Measurements from ENCODE around the gene HES7. TPM values are rescaled to one million over a fixed set of nuclear protein-coding genes. Genes with fewer than 3 reads are reported as not detected.

HES7 gene
- polyA plus RNA-seq, 4 donors, result 0.13 TPM; not detected in 3

GRCh38 chr17:8075574-8076342 is 48.1 kb downstream of the HES7 start:
- no peak for DNase-seq (ENCODE audit: low read depth in 4 of 4, low spot score in 2 of 4)

- no peak for DNase-seq (ENCODE audit: low read depth in 4 of 4, low spot score in 2 of 4)
Measured at GRCh38 chr17:8075081-8075480, 48.8 kb downstream of the HES7 start.

- no peak for DNase-seq (ENCODE audit: low read depth in 4 of 4, low spot score in 2 of 4)
Measured at GRCh38 chr17:8074554-8074953, 49.4 kb downstream of the HES7 start.

- no peak for DNase-seq (ENCODE audit: low read depth in 4 of 4, low spot score in 2 of 4)
Measured at GRCh38 chr17:8073627-8074484, 50.0 kb downstream of the HES7 start.

GRCh38 chr17:8072729-8073461 is 51.0 kb downstream of the HES7 start:
- no peak for DNase-seq (ENCODE audit: low read depth in 4 of 4, low spot score in 2 of 4)

GRCh38 chr17:8072341-8072728 is 51.6 kb downstream of the HES7 start:
- no peak for DNase-seq (ENCODE audit: low read depth in 4 of 4, low spot score in 2 of 4)

GRCh38 chr17:8071496-8071895 is 52.4 kb downstream of the HES7 start:
- DNase-seq (ENCODE audit: low read depth in 4 of 4, low spot score in 2 of 4), result no peak

Other genes starting within 250 kb of the HES7 start
- 100 to 1,000 TPM; 142 to 212 (median 180) TPM for gene CHD3, start 235.3 kb downstream of the HES7 start, polyA plus RNA-seq (ENCODE audit: insufficient read length in 4 of 4)
- 1 to 10 TPM; 3.0 to 6.1 (median 5.1) TPM for gene RNF227, start 207.8 kb downstream of the HES7 start, polyA plus RNA-seq (ENCODE audit: insufficient read length in 4 of 4)
- gene KCNAB3, start 194.2 kb downstream of the HES7 start, polyA plus RNA-seq (ENCODE audit: insufficient read length in 4 of 4), result 10 to 100 TPM in 2 of 4 donors, 1 to 10 TPM in 2; 7.8 to 16.3 (median 12.5) TPM
- gene TRAPPC1, start 192.2 kb downstream of the HES7 start, polyA plus RNA-seq (ENCODE audit: insufficient read length in 4 of 4), result 100 to 1,000 TPM; 126 to 157 (median 136) TPM
- gene CNTROB, start 191.9 kb downstream of the HES7 start, polyA plus RNA-seq (ENCODE audit: insufficient read length in 4 of 4), result 10 to 100 TPM; 42.0 to 67.5 (median 57.0) TPM
- gene GUCY2D, start 121.5 kb downstream of the HES7 start, polyA plus RNA-seq (ENCODE audit: insufficient read length in 4 of 4), result under 1 TPM in 3 of 4 donors, not detected in 1; 0.37 to 0.88 (median 0.40) TPM
- gene ALOX15B, start 85.0 kb downstream of the HES7 start, polyA plus RNA-seq (ENCODE audit: insufficient read length in 4 of 4), result 1 to 10 TPM in 2 of 4 donors, under 1 TPM in 2; 0.84 to 1.8 (median 0.96) TPM
- gene ALOX12B, start 36.4 kb downstream of the HES7 start, polyA plus RNA-seq (ENCODE audit: insufficient read length in 4 of 4), result under 1 TPM; 0.65 to 0.99 (median 0.75) TPM
- gene ALOXE3, start 5.6 kb downstream of the HES7 start, polyA plus RNA-seq (ENCODE audit: insufficient read length in 4 of 4), result under 1 TPM in 1 of 4 donors, not detected in 3; 0.05 TPM
- gene PER1, start 28.3 kb upstream of the HES7 start, polyA plus RNA-seq (ENCODE audit: insufficient read length in 4 of 4), result 10 to 100 TPM; 19.7 to 37.7 (median 30.8) TPM
- gene VAMP2, start 38.8 kb upstream of the HES7 start, polyA plus RNA-seq (ENCODE audit: insufficient read length in 4 of 4), result 100 to 1,000 TPM; 107 to 139 (median 124) TPM
- gene TMEM107, start 52.3 kb upstream of the HES7 start, polyA plus RNA-seq (ENCODE audit: insufficient read length in 4 of 4), result 10 to 100 TPM; 24.1 to 25.9 (median 24.4) TPM
- 1 to 10 TPM; 3.7 to 6.5 (median 5.0) TPM for gene BORCS6, start 66.1 kb upstream of the HES7 start, polyA plus RNA-seq (ENCODE audit: insufficient read length in 4 of 4)
- gene AURKB, start 86.5 kb upstream of the HES7 start, polyA plus RNA-seq (ENCODE audit: insufficient read length in 4 of 4), result 10 to 100 TPM; 26.7 to 40.2 (median 36.0) TPM
- 10 to 100 TPM; 19.1 to 41.3 (median 30.1) TPM for gene CTC1, start 124.0 kb upstream of the HES7 start, polyA plus RNA-seq (ENCODE audit: insufficient read length in 4 of 4)
- 10 to 100 TPM; 37.3 to 51.0 (median 44.5) TPM for gene PFAS, start 125.2 kb upstream of the HES7 start, polyA plus RNA-seq (ENCODE audit: insufficient read length in 4 of 4)
- gene RANGRF, start 164.6 kb upstream of the HES7 start, polyA plus RNA-seq (ENCODE audit: insufficient read length in 4 of 4), result 10 to 100 TPM; 27.8 to 36.7 (median 31.5) TPM
- gene SLC25A35, start 171.3 kb upstream of the HES7 start, polyA plus RNA-seq (ENCODE audit: insufficient read length in 4 of 4), result 1 to 10 TPM; 4.2 to 4.8 (median 4.4) TPM
- 10 to 100 TPM; 15.0 to 20.4 (median 18.5) TPM for gene ARHGEF15, start 186.1 kb upstream of the HES7 start, polyA plus RNA-seq (ENCODE audit: insufficient read length in 4 of 4)
- gene ODF4, start 215.7 kb upstream of the HES7 start, polyA plus RNA-seq (ENCODE audit: insufficient read length in 4 of 4), result not detected